Skeletal muscle cell (primary cell): Measurements from ENCODE around the gene SEC23A.
A peak's percentile ranks its signal among the peaks of the same experiment; 100 is the strongest.
"Not testable (repeated sequence)": the region's sequence is repeated elsewhere in the genome, so short reads cannot be mapped to it uniquely, and the experiment has no call there.

ENCODE experiments used
- DNase-seq: peaks from one replicate; pipeline ENCODE4 v3.0.0-alpha.2; 2010; ENCODE audit warnings: low read depth
- H3K4me3 ChIP-seq: 2 replicates; pipeline ENCODE4 v1.5.1; 2011; ENCODE audit warnings: low read depth, mild to moderate bottlenecking, control low read depth, low read length, moderate library complexity

The SEC23A gene

GRCh38 chr14:39035336-39035735 is 67.7 kb downstream of the SEC23A start:
- H3K4me3 ChIP-seq, result no peak overlapping the region
- DNase-seq, result no peak

- DNase-seq, result no peak
These were observed 68.3 kb downstream of the SEC23A start for GRCh38 chr14:39034481-39035296.

GRCh38 chr14:39033371-39033770 is 69.7 kb downstream of the SEC23A start:
- DNase-seq, result no peak
- no peak overlapping the region for H3K4me3 ChIP-seq

More at GRCh38 chr14:39034481-39035296, 68.3 kb downstream of the SEC23A start:
- no peak overlapping the region for H3K4me3 ChIP-seq

GRCh38 chr14:39030209-39030608 is 72.8 kb downstream of the SEC23A start:
- no peak for DNase-seq
- H3K4me3 ChIP-seq, result no peak overlapping the region

GRCh38 chr14:39029789-39030188 is 73.2 kb downstream of the SEC23A start:
- no peak overlapping the region for H3K4me3 ChIP-seq
- no peak for DNase-seq

GRCh38 chr14:39028620-39029019 is 74.4 kb downstream of the SEC23A start:
- no peak overlapping the region for H3K4me3 ChIP-seq
- DNase-seq, result no peak

- DNase-seq, result peak; percentile 3
- H3K4me3 ChIP-seq, result no peak overlapping the region
These were observed 77.0 kb downstream of the SEC23A start for GRCh38 chr14:39025810-39026627.

- DNase-seq, result no peak
- no peak overlapping the region for H3K4me3 ChIP-seq
These were observed 77.7 kb downstream of the SEC23A start for GRCh38 chr14:39025250-39025809.

GRCh38 chr14:39023939-39024871 is 78.8 kb downstream of the SEC23A start:
- no peak for DNase-seq
- H3K4me3 ChIP-seq, result no peak overlapping the region

GRCh38 chr14:39017096-39018016 is 85.7 kb downstream of the SEC23A start:
- DNase-seq, H3K4me3 ChIP-seq: not testable (repeated sequence)

GRCh38 chr14:39016733-39017095 is 86.3 kb downstream of the SEC23A start:
- no peak for DNase-seq
- H3K4me3 ChIP-seq, result no peak overlapping the region

GRCh38 chr14:39015964-39016577 is 87.0 kb downstream of the SEC23A start:
- peak; percentile 23 for DNase-seq
- no peak overlapping the region for H3K4me3 ChIP-seq

- no peak overlapping the region for H3K4me3 ChIP-seq
- DNase-seq, result peak; percentile 6
These were observed 87.6 kb downstream of the SEC23A start for GRCh38 chr14:39015360-39015961.

GRCh38 chr14:39014460-39014859 is 88.6 kb downstream of the SEC23A start:
- no peak overlapping the region for H3K4me3 ChIP-seq
- DNase-seq, result no peak

GRCh38 chr14:39008965-39009364 is 94.1 kb downstream of the SEC23A start:
- DNase-seq, H3K4me3 ChIP-seq: not testable (repeated sequence)

- no peak overlapping the region for H3K4me3 ChIP-seq
- no peak for DNase-seq
These were observed 96.2 kb downstream of the SEC23A start for GRCh38 chr14:39006721-39007410.
